Activated T-cell treated with anti-CD3 and anti-CD28 coated beads for 4 hours (primary cell): ENCODE results near the gene USP30.
"Not testable (repeated sequence)": the region's sequence is repeated elsewhere in the genome, so short reads cannot be mapped to it uniquely, and the experiment has no call there.

ENCODE experiments used
- DNase-seq: peaks from one replicate; pipeline ENCODE4 v3.0.0-alpha.2; 2020

The USP30 gene

DNA sequence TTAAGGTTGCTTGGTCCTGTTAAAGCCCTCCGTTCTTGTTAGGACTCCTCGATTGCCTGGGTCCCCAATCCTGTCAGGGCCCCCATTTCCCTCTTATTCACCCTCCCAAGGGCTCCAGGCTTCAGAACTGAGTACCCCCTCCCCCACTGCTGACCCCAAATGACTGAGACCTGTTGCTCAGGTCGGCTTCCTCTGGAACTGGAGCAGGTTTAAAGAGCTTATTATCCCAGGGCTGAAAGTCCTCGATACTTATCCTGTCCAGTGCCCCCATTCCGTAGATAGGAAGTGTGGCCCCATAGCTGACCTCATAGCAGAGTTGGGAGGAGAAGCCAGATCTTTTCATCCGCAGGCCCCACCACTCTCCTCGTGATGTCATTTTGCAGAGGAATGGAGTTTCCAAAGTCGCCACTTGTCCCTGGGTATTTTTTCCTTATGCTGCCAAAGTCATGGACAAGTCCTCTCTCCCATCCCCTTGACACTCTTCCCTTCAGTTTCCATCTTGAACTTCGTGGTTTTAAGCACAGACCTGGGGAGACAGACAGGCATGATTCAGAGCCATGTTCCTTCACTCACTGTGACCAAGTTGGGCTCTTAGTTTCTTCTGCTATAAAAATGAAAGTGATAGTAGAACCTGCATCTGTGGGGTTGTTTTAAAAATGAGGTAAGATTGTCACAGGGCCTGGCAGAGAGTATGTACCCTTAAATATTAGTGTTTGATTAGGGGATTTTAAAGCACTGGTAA is 1.2 kb downstream of the USP30 start:
- peak; percentile 4 for DNase-seq

DNA sequence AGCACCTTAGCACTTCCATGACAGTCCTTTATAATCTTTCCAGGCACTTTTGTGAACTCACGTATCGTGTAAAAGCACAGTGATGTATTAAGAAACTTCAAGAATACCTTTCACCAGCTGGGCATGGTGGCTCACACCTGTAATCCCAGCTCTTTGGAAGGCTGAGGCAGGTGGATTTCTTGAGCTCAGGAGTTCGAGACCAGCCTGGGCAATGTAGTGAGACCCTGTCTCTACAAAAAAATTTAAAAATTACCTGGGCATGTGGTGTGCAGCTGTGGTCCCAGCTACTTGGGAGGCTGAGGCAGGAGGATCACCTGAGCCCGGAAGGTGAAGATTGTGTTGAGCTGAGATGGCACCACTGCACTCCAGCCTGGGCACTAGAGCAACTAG is 1.7 kb downstream of the USP30 start:
- not testable (repeated sequence) for DNase-seq

- DNase-seq = no peak
Measured at GRCh38 chr12:109054520-109054919, 2.1 kb downstream of the USP30 start.

GRCh38 chr12:109056891-109057290 is 4.5 kb downstream of the USP30 start:
- DNase-seq = no peak

DNA sequence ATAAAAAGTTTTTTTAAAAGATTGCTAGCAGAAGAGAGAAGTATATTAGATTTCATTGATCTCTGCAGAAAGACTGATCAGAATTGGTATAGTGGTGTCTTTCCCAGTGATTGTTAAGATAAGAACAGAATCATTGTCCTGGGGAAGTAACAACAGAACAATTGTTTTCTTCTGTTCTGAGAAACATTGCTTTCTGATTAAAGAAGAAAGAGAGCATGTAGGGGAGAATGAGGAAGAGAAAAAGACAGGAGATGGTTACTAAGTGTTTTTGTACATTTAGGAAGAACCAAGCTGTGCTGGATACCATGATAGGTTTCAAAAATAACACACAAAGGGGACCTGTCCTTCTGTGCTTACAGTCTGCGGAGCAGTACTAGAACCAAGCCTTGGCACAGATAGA is 5.0 kb downstream of the USP30 start:
- DNase-seq = no peak

GRCh38 chr12:109058773-109059172 is 6.4 kb downstream of the USP30 start:
- no peak for DNase-seq

- no peak for DNase-seq
Measured at GRCh38 chr12:109064143-109064542, 11.8 kb downstream of the USP30 start.

DNA sequence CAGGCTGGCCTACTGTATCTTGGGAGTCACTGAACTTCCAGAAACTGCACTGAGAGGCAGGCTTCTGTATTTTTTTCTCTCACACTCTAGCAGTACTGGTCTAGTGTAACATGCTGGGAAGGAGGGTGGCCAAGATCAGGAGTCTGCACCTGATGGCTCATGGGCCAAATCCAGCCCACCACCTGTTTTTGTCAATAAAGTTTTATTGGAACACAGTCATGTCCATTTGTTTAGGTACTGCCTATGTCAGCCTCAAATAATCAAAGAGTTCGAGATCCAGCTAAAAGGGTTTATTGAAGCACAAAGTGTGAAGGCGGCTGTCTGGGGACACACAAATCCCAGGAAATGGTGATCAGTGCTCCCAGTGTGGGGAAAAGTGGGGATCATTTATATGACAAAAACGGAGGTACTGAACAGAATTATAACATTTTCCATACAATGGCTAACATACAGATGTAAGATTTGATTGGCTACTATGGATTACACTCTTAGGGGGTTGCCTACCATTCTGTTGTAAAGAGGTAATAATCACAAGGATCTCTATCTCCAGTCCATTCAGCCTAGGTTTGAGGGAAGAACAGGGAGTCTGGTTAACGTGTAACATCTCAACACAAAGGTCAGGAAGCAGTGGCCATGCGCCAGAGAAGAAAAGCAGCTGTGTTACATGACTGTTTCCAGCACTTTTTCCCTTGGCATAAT is 12.9 kb downstream of the USP30 start:
- DNase-seq = no peak

DNA sequence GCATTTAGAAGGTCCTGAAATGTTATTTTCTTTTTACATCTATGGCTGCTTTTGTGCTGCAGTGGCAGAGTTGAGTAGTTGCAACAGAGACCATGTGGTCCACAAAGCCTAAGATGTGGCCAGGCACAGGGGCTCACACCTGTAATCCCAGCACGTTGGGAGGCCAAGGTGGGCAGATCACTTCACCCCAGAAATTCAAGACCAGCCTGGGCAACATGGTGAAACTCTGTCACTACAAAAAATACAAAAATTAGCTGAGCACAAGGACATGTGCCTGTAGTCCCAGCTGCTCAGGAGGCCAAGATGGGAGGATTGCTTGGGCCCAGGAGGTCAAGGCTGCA is 13.4 kb downstream of the USP30 start:
- no peak for DNase-seq

- DNase-seq = no peak
Measured at GRCh38 chr12:109069307-109070271, 17.2 kb downstream of the USP30 start.

GRCh38 chr12:109074866-109075265 is 22.5 kb downstream of the USP30 start:
- DNase-seq = no peak

DNA sequence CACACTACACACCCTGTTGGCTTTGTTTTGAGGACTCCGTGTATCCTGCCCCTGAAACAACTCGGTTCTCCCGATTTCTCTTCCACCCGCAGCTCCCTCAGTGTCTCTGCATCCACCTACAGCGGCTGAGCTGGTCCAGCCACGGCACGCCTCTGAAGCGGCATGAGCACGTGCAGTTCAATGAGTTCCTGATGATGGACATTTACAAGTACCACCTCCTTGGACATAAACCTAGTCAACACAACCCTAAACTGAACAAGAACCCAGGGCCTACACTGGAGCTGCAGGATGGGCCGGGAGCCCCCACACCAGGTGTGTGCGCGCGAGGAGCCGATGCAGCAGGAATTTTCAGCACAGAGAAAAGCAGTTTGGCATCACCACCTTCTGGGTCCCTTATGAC is 30.4 kb downstream of the USP30 start:
- DNase-seq = no peak

DNA sequence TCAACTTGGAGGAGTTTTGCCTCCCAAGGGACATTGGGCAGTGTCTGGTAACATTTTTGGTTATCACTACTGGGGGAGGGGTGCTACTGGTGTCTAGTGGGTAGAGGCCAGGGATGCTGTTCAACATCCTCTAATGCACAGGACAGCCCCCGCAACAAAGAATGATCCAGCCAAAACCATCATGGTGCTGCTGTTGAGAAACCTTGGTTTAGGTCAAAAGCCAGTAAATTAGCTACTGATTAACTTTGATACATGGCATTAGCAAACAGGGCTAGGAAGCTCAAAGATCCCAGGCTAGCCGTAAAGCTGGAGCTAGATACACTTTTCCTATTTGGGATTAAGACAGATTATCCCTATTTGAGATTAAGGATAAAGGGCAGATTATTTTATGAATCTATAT is 32.0 kb downstream of the USP30 start:
- DNase-seq = no peak

- no peak for DNase-seq
Measured at GRCh38 chr12:109085590-109085989, 33.2 kb downstream of the USP30 start.

DNA sequence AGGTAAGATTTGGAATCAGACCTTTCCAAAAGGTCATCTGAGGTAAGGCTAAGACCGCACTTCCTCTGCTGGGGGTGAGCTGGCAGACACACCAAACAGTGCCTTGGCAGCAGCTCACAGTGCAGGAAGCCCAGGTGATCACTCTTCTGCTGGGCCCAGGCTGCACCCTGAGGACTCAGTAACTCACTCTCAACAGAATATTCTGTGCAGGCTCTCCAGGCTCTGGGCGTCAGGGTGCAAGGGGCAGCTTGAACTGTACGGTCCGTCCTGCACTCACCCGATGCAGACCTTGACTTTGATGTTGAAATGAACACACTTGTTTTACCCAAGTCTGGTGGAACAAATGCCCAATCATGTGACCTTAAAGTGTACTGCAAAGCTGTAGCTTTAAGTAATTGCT is 34.9 kb downstream of the USP30 start:
- DNase-seq = no peak

DNA sequence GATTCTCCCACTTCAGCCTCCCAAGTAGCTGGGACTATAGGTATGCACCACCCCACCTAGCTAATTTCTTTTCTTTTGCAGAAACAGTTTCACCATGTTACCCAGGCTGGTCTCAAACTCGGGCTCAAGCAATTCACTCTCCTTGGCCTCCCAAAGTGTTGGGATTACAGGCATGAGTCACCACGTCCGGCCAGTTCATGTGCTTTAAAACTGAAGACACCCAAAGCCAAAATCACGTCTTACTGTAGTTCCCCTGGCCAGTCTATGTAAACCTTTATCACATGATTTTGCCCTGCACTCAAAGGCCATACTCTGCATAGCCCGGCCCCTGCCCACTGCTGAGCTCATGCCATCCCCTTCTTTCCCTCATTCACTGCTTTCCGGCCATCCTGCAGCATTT is 36.4 kb downstream of the USP30 start:
- no peak for DNase-seq

GRCh38 chr12:109089683-109090082 is 37.3 kb downstream of the USP30 start:
- no peak for DNase-seq

DNA sequence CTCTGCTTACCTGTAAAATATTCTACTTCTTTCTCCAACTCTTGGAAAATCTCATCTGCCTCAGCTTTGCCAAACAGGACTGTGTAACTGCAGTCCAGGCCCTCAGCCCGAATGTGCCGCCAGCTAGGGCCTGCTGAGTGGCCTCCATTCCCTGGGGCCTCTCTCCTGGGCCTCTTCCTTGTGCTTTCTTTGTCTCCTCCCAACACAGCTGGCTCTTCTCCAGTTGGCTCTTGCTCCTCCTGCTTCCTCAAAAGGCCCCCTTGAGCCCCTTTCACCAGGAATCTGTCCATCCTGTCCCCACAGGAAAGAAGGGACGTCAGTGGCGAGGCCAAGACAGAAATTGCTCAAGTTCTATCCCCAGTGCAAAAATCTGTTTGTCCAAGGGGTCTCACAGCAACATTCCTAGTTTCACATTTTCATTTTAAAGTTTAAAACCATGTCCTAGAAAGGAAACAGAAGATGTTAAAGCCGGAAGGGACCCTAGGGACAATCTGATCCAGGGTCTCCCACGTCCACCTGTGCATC is 40.2 kb downstream of the USP30 start:
- DNase-seq = no peak

- DNase-seq = peak; percentile 89
Measured at GRCh38 chr12:109093022-109093918, 40.9 kb downstream of the USP30 start, which contains the start of gene ALKBH2. Gene ALKBH2, minus strand, starts transcription at chr12:109093472. Its CDS starts 686 bp downstream, at chr12:109092786.

DNA sequence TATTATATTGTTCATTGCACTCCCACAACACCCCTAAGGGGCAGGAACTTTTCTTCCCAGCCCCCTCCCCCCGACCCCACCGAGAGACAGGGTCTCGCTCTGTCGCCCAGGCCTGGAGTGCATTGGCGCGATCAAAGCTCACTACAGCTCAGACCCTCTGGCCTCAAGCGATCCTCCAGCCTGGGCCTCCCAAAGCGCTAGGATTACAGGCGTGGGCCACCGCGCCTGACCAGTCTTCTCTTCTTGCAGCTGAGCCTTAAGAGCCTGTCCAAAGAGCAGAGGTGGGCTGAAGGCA is 44.7 kb downstream of the USP30 start:
- no peak for DNase-seq

GRCh38 chr12:109097435-109098182 is 45.2 kb downstream of the USP30 start, which contains the start of gene UNG:
Gene UNG, plus strand, starts transcription at chr12:109097597. Its CDS starts 83 bp downstream, at chr12:109097680.
- peak; percentile 97 for DNase-seq
